Left lobe of liver (tissue), 2 donors: ENCODE data around the gene ZNF496. TPM values are rescaled to one million over a fixed set of nuclear protein-coding genes. Genes with fewer than 3 reads are reported as not detected.
"Not testable (repeated sequence)": the region's sequence is repeated elsewhere in the genome, so short reads cannot be mapped to it uniquely, and the experiment has no call there.

Experiments used
- ATAC-seq: fragments of 200-7000 bp; cut with Tn5 transposase; one replicate; pipeline ENCODE4 v1.9.1; 2020; ENCODE audit warnings: mild to moderate bottlenecking, moderate library complexity
- DNase-seq: peaks from one replicate; pipeline ENCODE4 v3.0.0-alpha.2; 2020; ENCODE audit warnings: low spot score
- total RNA-seq: library from RNA; stranded (reverse); gene quantifications from one replicate; pipeline ENCODE4 v1.2.1, GENCODE V29; 2021
- donor health status: DM: no; HTN: no; CAD: no; lungs with moderate emphysema.
- donor health status: DM: no; HTN: yes; CAD: no.

ZNF496 gene
- total RNA-seq, 1 donor from 2014 or later: 4.4 TPM

- DNase-seq (no peak), ATAC-seq (peak; percentile 29)
These were observed 28.6 kb upstream of the ZNF496 start for GRCh38 chr1:247360116-247360898.

- DNase-seq (no peak), ATAC-seq (no peak)
These were observed 27.9 kb upstream of the ZNF496 start for GRCh38 chr1:247359559-247359958.

- ATAC-seq (no peak), DNase-seq (no peak)
These were observed 27.3 kb upstream of the ZNF496 start for GRCh38 chr1:247358920-247359319.

GRCh38 chr1:247357781-247358211 lies 26.1 kb upstream of the ZNF496 start:
- ATAC-seq (peak; percentile 14), DNase-seq (no peak)

- DNase-seq: no peak
- ATAC-seq: no peak
These were observed 25.5 kb upstream of the ZNF496 start for GRCh38 chr1:247357052-247357780.

- not testable (repeated sequence) for DNase-seq, ATAC-seq
These were observed 23.5 kb upstream of the ZNF496 start for GRCh38 chr1:247355160-247355559.

- DNase-seq: no peak
- ATAC-seq: no peak
These were observed 20.5 kb upstream of the ZNF496 start for GRCh38 chr1:247352175-247352574.

GRCh38 chr1:247350587-247350986 lies 18.9 kb upstream of the ZNF496 start:
- no peak for ATAC-seq
- DNase-seq: no peak

GRCh38 chr1:247347477-247348222 lies 16.0 kb upstream of the ZNF496 start:
- DNase-seq: no peak
- ATAC-seq: peak; percentile 13

GRCh38 chr1:247345881-247346280 lies 14.2 kb upstream of the ZNF496 start:
- no peak for ATAC-seq
- no peak for DNase-seq

- no peak for DNase-seq
- no peak for ATAC-seq
These were observed 12.1 kb upstream of the ZNF496 start for GRCh38 chr1:247343801-247344200.

- DNase-seq: no peak
- ATAC-seq: no peak
These were observed 7.1 kb upstream of the ZNF496 start for GRCh38 chr1:247338723-247339275.

GRCh38 chr1:247337961-247338360 lies 6.3 kb upstream of the ZNF496 start:
- ATAC-seq: no peak

GRCh38 chr1:247337250-247337746 lies 5.6 kb upstream of the ZNF496 start:
- ATAC-seq: no peak
- no peak for DNase-seq

More at GRCh38 chr1:247337961-247338360, 6.3 kb upstream of the ZNF496 start:
- no peak for DNase-seq

GRCh38 chr1:247336390-247336789 lies 4.7 kb upstream of the ZNF496 start:
- ATAC-seq (no peak), DNase-seq (no peak)

GRCh38 chr1:247335882-247336281 lies 4.2 kb upstream of the ZNF496 start:
- DNase-seq (no peak), ATAC-seq (no peak)

- ATAC-seq: no peak
These were observed 2.9 kb upstream of the ZNF496 start for GRCh38 chr1:247334378-247335133.

GRCh38 chr1:247332623-247333361 lies 1.1 kb upstream of the ZNF496 start:
- DNase-seq: no peak
- no peak for ATAC-seq

More at GRCh38 chr1:247334378-247335133, 2.9 kb upstream of the ZNF496 start:
- no peak for DNase-seq

GRCh38 chr1:247332215-247332622 lies 552 bp upstream of the ZNF496 start:
- peak; percentile 37 for ATAC-seq
- DNase-seq: peak; percentile 49
